WTC11 (cell line): ENCODE results near the gene MRAS. TPM values are rescaled to one million over a fixed set of nuclear protein-coding genes. Genes with fewer than 3 reads are reported as not detected.

Experiments
- ATAC-seq: fragments of 200-7000 bp; cut with Tn5 transposase; 2 replicates; pipeline ENCODE4 v1.10.0; 2021; ENCODE audit warnings: mild to moderate bottlenecking, moderate library complexity
- CTCF ChIA-PET: fragments of 300-600 bp; sonication (Branson Sonifier 250); formaldehyde crosslinking; loops from one replicate; lab custom pipeline; 2021; ENCODE audit warnings: antibody characterized with exemption; lab: Charles Lee
- POLR2A ChIA-PET: fragments of 350-600 bp; sonication (Branson Sonifier 250); formaldehyde crosslinking; loops from one replicate; lab custom pipeline; 2021; ENCODE audit warnings: antibody characterized with exemption; lab: Charles Lee
- DNase-seq: peaks from one replicate; pipeline ENCODE4 v3.0.0; 2021; ENCODE audit warnings: low spot score
- H3K27ac Mint-ChIP-seq: 2 replicates; pipeline ENCODE4 v1.8.0; 2021; ENCODE audit warnings: mixed read lengths
- H3K27me3 Mint-ChIP-seq: 2 replicates; pipeline ENCODE4 v1.8.0; 2021; ENCODE audit warnings: low read depth, mild to moderate bottlenecking, moderate library complexity, mixed read lengths
- H3K36me3 Mint-ChIP-seq: 2 replicates; pipeline ENCODE4 v1.8.0; 2021; ENCODE audit warnings: mixed read lengths
- H3K4me1 Mint-ChIP-seq: 2 replicates; pipeline ENCODE4 v1.8.0; 2022; ENCODE audit warnings: mixed read lengths
- H3K4me3 Mint-ChIP-seq: 2 replicates; pipeline ENCODE4 v1.8.0; 2021; ENCODE audit warnings: mild to moderate bottlenecking, moderate library complexity, mixed read lengths
- H3K9me3 Mint-ChIP-seq: 2 replicates; pipeline ENCODE4 v1.8.0; 2021; ENCODE audit warnings: mixed read lengths
- ATF6 ChIP-seq: sonication (generic); formaldehyde crosslinking; IDR thresholded peaks from 2 replicates; pipeline ENCODE4 v1.8.1; 2023; ENCODE audit warnings: mild to moderate bottlenecking, missing genetic modification reagents
- CBFB ChIP-seq: sonication (generic); formaldehyde crosslinking; IDR thresholded peaks from 2 replicates; pipeline ENCODE4 v1.8.1; 2022; ENCODE audit warnings: mild to moderate bottlenecking, low read depth, missing genetic modification reagents
- ELF4 ChIP-seq: sonication (generic); formaldehyde crosslinking; IDR thresholded peaks from 2 replicates; pipeline ENCODE4 v1.8.1; 2022; ENCODE audit warnings: low read depth, mild to moderate bottlenecking, moderate library complexity, missing genetic modification reagents
- MYBL2 ChIP-seq: sonication (generic); formaldehyde crosslinking; IDR thresholded peaks from 2 replicates; pipeline ENCODE4 v1.8.1; 2023; ENCODE audit warnings: mild to moderate bottlenecking, moderate library complexity, missing genetic modification reagents
- RORB ChIP-seq: fragments of 250-450 bp; sonication (Bioruptor Pico); IDR thresholded peaks from 2 replicates; pipeline ENCODE4 v1.9.0; 2021; ENCODE audit warnings: mild to moderate bottlenecking
- SMAD4 ChIP-seq: sonication (generic); formaldehyde crosslinking; IDR thresholded peaks from 2 replicates; pipeline ENCODE4 v1.8.0; 2022; ENCODE audit warnings: mild to moderate bottlenecking, missing genetic modification reagents
- SP1 ChIP-seq: sonication (generic); formaldehyde crosslinking; conservative IDR thresholded peaks from 2 replicates; pipeline ENCODE4 v1.8.1; 2022; ENCODE audit warnings: missing genetic modification reagents
- TP53 ChIP-seq: sonication (generic); formaldehyde crosslinking; IDR thresholded peaks from 2 replicates; pipeline ENCODE4 v1.8.1; 2023; ENCODE audit warnings: mild to moderate bottlenecking, missing genetic modification reagents
- ZNF219 ChIP-seq: sonication (generic); formaldehyde crosslinking; IDR thresholded peaks from 2 replicates; pipeline ENCODE4 v1.8.0; 2023; ENCODE audit warnings: missing genetic modification reagents, mild to moderate bottlenecking, borderline replicate concordance
- ZNF671 ChIP-seq: fragments of 250-450 bp; sonication (Bioruptor Pico); IDR thresholded peaks from 2 replicates; pipeline ENCODE4 v1.8.0; 2021; ENCODE audit warnings: mild to moderate bottlenecking
- ZSCAN18 ChIP-seq: fragments of 250-450 bp; sonication (Bioruptor Pico); IDR thresholded peaks from 2 replicates; pipeline ENCODE4 v2.1.2; 2022; ENCODE audit warnings: mild to moderate bottlenecking, moderate library complexity
- total RNA-seq: library from RNA; stranded (reverse); gene quantifications from 3 replicates; pipeline ENCODE4 v1.2.3, GENCODE V29; 2021
- TF ChIP-seq, protein P1 (sequence below): sonication (generic); formaldehyde crosslinking; IDR thresholded peaks from 2 replicates; pipeline ENCODE4 v1.8.0; 2022; ENCODE audit warnings: mild to moderate bottlenecking, missing genetic modification reagents
- TF ChIP-seq, protein P2 (sequence below): sonication (generic); formaldehyde crosslinking; IDR thresholded peaks from 2 replicates; pipeline ENCODE4 v1.8.0; 2023; ENCODE audit warnings: missing genetic modification reagents
- TF ChIP-seq, protein P3 (sequence below): sonication (generic); formaldehyde crosslinking; IDR thresholded peaks from 2 replicates; pipeline ENCODE4 v1.8.0; 2023; ENCODE audit warnings: missing genetic modification reagents, mild to moderate bottlenecking, borderline replicate concordance
- TF ChIP-seq, protein P4 (sequence below): sonication (generic); formaldehyde crosslinking; IDR thresholded peaks from 2 replicates; pipeline ENCODE4 v1.8.1; 2022; ENCODE audit warnings: mild to moderate bottlenecking, moderate library complexity, missing genetic modification reagents
- TF ChIP-seq, protein P5 (sequence below): sonication (generic); formaldehyde crosslinking; conservative IDR thresholded peaks from 2 replicates; pipeline ENCODE4 v1.8.1; 2023; ENCODE audit warnings: mild to moderate bottlenecking, low read depth, missing genetic modification reagents, moderate library complexity
- TF ChIP-seq, protein P6 (sequence below): fragments of 250-450 bp; sonication (Bioruptor Pico); IDR thresholded peaks from 2 replicates; pipeline ENCODE4 v1.9.0; 2021; ENCODE audit warnings: moderate library complexity, mild to moderate bottlenecking, inconsistent platforms, borderline replicate concordance

Gene MRAS
- total RNA-seq, 1 experiment from 2014 or later: 14.8 TPM

DNA sequence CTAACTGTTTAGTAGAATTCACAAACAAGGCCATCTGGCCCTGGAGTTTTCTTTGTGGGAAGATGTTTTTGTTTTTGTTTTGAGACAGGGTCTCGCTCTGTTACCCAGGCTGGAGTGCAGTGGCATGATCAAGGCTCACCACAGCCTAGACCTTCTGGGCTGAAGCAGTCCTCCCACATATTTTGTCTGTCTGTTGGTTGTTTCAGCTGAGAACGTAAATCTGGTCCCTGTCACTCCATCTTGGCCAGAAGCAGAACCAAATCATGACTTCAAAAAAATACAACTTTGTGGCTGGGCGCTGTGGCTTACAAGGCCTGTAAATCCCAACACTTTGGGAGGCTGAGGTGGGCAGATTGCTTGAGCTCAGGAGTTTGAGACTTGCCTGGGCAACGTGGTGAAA, 27.1 kb downstream of the MRAS start:
- peaks cover 6% of the 10 kb centered on the region; the same call in 1 of the 2 replicates for H3K4me1 Mint-ChIP-seq
- no peak overlapping the region for H3K4me3 Mint-ChIP-seq
- no peak for DNase-seq
- no peak for TF ChIP-seq CBFB
- TF ChIP-seq MYBL2 (CRISPR knock-in tag): no peak
- TF ChIP-seq SP1: no peak
- TF ChIP-seq ZNF219 (CRISPR knock-in tag): no peak
- TF ChIP-seq, protein P1, sequence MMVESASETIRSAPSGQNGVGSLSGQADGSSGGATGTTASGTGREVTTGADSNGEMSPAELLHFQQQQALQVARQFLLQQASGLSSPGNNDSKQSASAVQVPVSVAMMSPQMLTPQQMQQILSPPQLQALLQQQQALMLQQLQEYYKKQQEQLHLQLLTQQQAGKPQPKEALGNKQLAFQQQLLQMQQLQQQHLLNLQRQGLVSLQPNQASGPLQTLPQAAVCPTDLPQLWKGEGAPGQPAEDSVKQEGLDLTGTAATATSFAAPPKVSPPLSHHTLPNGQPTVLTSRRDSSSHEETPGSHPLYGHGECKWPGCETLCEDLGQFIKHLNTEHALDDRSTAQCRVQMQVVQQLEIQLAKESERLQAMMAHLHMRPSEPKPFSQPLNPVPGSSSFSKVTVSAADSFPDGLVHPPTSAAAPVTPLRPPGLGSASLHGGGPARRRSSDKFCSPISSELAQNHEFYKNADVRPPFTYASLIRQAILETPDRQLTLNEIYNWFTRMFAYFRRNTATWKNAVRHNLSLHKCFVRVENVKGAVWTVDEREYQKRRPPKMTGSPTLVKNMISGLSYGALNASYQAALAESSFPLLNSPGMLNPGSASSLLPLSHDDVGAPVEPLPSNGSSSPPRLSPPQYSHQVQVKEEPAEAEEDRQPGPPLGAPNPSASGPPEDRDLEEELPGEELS: no peak
- no peak for TF ChIP-seq SMAD4 (CRISPR knock-in tag)
- no peak for TF ChIP-seq ELF4 (CRISPR knock-in tag)
- no peak for TF ChIP-seq RORB (CRISPR knock-in tag)
- TF ChIP-seq, protein P2, sequence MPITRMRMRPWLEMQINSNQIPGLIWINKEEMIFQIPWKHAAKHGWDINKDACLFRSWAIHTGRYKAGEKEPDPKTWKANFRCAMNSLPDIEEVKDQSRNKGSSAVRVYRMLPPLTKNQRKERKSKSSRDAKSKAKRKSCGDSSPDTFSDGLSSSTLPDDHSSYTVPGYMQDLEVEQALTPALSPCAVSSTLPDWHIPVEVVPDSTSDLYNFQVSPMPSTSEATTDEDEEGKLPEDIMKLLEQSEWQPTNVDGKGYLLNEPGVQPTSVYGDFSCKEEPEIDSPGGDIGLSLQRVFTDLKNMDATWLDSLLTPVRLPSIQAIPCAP (CRISPR knock-in tag): no peak
- TF ChIP-seq, protein P3, sequence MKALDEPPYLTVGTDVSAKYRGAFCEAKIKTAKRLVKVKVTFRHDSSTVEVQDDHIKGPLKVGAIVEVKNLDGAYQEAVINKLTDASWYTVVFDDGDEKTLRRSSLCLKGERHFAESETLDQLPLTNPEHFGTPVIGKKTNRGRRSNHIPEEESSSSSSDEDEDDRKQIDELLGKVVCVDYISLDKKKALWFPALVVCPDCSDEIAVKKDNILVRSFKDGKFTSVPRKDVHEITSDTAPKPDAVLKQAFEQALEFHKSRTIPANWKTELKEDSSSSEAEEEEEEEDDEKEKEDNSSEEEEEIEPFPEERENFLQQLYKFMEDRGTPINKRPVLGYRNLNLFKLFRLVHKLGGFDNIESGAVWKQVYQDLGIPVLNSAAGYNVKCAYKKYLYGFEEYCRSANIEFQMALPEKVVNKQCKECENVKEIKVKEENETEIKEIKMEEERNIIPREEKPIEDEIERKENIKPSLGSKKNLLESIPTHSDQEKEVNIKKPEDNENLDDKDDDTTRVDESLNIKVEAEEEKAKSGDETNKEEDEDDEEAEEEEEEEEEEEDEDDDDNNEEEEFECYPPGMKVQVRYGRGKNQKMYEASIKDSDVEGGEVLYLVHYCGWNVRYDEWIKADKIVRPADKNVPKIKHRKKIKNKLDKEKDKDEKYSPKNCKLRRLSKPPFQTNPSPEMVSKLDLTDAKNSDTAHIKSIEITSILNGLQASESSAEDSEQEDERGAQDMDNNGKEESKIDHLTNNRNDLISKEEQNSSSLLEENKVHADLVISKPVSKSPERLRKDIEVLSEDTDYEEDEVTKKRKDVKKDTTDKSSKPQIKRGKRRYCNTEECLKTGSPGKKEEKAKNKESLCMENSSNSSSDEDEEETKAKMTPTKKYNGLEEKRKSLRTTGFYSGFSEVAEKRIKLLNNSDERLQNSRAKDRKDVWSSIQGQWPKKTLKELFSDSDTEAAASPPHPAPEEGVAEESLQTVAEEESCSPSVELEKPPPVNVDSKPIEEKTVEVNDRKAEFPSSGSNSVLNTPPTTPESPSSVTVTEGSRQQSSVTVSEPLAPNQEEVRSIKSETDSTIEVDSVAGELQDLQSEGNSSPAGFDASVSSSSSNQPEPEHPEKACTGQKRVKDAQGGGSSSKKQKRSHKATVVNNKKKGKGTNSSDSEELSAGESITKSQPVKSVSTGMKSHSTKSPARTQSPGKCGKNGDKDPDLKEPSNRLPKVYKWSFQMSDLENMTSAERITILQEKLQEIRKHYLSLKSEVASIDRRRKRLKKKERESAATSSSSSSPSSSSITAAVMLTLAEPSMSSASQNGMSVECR (CRISPR knock-in tag): no peak
- TF ChIP-seq, protein P4, sequence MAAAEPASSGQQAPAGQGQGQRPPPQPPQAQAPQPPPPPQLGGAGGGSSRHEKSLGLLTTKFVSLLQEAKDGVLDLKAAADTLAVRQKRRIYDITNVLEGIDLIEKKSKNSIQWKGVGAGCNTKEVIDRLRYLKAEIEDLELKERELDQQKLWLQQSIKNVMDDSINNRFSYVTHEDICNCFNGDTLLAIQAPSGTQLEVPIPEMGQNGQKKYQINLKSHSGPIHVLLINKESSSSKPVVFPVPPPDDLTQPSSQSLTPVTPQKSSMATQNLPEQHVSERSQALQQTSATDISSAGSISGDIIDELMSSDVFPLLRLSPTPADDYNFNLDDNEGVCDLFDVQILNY (CRISPR knock-in tag): no peak
- TF ChIP-seq ZNF671 (CRISPR knock-in tag): no peak
- TF ChIP-seq ZSCAN18 (CRISPR knock-in tag): no peak
- TF ChIP-seq, protein P5, sequence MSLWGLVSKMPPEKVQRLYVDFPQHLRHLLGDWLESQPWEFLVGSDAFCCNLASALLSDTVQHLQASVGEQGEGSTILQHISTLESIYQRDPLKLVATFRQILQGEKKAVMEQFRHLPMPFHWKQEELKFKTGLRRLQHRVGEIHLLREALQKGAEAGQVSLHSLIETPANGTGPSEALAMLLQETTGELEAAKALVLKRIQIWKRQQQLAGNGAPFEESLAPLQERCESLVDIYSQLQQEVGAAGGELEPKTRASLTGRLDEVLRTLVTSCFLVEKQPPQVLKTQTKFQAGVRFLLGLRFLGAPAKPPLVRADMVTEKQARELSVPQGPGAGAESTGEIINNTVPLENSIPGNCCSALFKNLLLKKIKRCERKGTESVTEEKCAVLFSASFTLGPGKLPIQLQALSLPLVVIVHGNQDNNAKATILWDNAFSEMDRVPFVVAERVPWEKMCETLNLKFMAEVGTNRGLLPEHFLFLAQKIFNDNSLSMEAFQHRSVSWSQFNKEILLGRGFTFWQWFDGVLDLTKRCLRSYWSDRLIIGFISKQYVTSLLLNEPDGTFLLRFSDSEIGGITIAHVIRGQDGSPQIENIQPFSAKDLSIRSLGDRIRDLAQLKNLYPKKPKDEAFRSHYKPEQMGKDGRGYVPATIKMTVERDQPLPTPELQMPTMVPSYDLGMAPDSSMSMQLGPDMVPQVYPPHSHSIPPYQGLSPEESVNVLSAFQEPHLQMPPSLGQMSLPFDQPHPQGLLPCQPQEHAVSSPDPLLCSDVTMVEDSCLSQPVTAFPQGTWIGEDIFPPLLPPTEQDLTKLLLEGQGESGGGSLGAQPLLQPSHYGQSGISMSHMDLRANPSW (CRISPR knock-in tag): no peak
- no peak for TF ChIP-seq TP53 (CRISPR knock-in tag)
- TF ChIP-seq ATF6 (CRISPR knock-in tag): no peak
- TF ChIP-seq, protein P6, sequence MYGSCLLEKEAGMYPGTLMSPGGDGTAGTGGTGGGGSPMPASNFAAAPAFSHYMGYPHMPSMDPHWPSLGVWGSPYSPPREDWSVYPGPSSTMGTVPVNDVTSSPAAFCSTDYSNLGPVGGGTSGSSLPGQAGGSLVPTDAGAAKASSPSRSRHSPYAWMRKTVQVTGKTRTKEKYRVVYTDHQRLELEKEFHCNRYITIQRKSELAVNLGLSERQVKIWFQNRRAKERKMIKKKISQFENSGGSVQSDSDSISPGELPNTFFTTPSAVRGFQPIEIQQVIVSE (CRISPR knock-in tag): no peak
- no peaks in the 10 kb centered on the region for H3K27me3 Mint-ChIP-seq
- ChIA-PET CTCF (no interaction called here), POLR2A (no interaction called here)
- ATAC-seq: no peak
- H3K9me3 Mint-ChIP-seq: peaks cover 5% of the 10 kb centered on the region
- peaks cover 9% of the 10 kb centered on the region for H3K36me3 Mint-ChIP-seq
- no peak overlapping the region for H3K27ac Mint-ChIP-seq
